Measurements from ENCODE around the gene FAM171A1. TPM values are rescaled to one million over a fixed set of nuclear protein-coding genes. Genes with fewer than 3 reads are reported as not detected.

The FAM171A1 gene
- total and polyA plus RNA-seq, 2 donors (not counting 3 experiments of a cell fraction or from before 2014, with no cell fraction given), result 56.3 to 75.8 TPM

DNA sequence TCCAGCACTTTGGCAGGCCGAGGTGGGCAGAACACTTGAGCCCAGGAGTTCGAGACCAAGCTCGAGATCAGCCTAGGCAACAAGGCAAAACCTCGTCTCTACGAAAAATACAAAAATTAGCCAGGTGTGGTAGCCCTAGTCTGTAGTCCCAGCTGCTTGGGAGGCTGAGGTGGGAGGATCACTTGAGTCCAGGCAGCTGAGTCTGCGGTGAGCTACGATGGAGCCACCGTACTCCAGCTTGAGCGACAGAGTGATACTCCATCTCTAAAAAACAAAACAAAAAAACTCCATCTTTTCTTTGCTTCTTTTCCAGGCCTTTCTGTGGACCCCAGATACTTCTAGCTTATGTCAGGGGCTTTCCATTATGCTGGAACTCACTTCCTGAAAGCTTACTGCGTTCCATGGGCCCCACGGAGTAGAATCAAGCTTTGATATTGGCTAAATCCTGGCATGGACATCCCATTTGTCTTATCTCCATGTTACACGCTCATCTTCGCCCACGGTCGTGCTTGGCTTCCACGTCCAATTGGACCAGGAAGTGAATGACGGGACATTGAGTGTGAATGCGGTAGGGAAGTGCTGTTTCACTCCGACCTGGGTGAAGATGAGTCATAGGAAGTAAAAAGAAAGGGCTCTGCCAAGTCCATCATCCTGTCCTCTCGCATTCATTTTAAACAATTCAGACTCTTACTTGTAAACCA is 45.7 kb downstream of the FAM171A1 start:
- Histone ChIP-seq H3K4me1 (ENCODE audit: control insufficient read depth, extremely low read depth, insufficient read depth, low read length) (peaks cover 27% of the 10 kb centered on the region), H3K79me2 (ENCODE audit: control insufficient read depth, insufficient read depth, low read length) (peaks cover 59% of the 10 kb centered on the region), H4K20me1 (replicated peaks; ENCODE audit: control insufficient read depth, extremely low read depth, insufficient read depth, low read length) (no peaks in the 10 kb centered on the region), H3K9me3 (replicated peaks; ENCODE audit: control insufficient read depth, insufficient read depth, low read length) (no peaks in the 10 kb centered on the region), H3K27ac (ENCODE audit: insufficient read depth, low read depth, low read length) (peak overlapping the region; percentile 46), H2AFZ (ENCODE audit: low read depth, low read length) (no peak overlapping the region), H3K9me1 (replicated peaks; ENCODE audit: control insufficient read depth, extremely low read depth, insufficient read depth, low read length) (no peaks in the 10 kb centered on the region), H3K4me2 (ENCODE audit: insufficient read depth, low read length) (peak overlapping the region; percentile 77), H3K9ac (replicated peaks; ENCODE audit: extremely low read depth, insufficient read depth, low read length) (peak overlapping the region; percentile 19), H3K4me3 (replicated peaks in 1 of 3; ENCODE audit: insufficient read depth in 1 of 3, low read depth in 1 of 3, low read length in 3 of 3) (peak overlapping the region in 1 of 3 experiments; percentile 8), H3K36me3 (ENCODE audit: control insufficient read depth in 2 of 2, extremely low read depth in 1 of 2, insufficient read depth in 2 of 2, low read length in 2 of 2) (no peaks in the 10 kb centered on the region), H3K27me3 (ENCODE audit: control insufficient read depth in 2 of 2, insufficient read depth in 2 of 2, low read length in 2 of 2) (no peaks in the 10 kb centered on the region)
- dilution Hi-C loops (cut with MboI; ENCODE audit: extremely low pct_ligation_motif_present, low sequenced_read_pairs), result no loop called here
- ChIA-PET POLR2A (no interaction called here), CTCF (interaction anchor here (2.5 kb wide), 1 partner anchor 45 kb away, joined by 10 read pairs; the partner anchor contains the start of gene FAM171A1)
- peak; percentile 84 for DNase-seq (ENCODE audit: low read depth, low spot score)
- TF ChIP-seq, protein P1, sequence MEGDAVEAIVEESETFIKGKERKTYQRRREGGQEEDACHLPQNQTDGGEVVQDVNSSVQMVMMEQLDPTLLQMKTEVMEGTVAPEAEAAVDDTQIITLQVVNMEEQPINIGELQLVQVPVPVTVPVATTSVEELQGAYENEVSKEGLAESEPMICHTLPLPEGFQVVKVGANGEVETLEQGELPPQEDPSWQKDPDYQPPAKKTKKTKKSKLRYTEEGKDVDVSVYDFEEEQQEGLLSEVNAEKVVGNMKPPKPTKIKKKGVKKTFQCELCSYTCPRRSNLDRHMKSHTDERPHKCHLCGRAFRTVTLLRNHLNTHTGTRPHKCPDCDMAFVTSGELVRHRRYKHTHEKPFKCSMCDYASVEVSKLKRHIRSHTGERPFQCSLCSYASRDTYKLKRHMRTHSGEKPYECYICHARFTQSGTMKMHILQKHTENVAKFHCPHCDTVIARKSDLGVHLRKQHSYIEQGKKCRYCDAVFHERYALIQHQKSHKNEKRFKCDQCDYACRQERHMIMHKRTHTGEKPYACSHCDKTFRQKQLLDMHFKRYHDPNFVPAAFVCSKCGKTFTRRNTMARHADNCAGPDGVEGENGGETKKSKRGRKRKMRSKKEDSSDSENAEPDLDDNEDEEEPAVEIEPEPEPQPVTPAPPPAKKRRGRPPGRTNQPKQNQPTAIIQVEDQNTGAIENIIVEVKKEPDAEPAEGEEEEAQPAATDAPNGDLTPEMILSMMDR (IDR thresholded peaks at IDR 0.05; ENCODE audit: extremely low read depth in 1 of 2, insufficient read depth in 1 of 2, low read depth in 1 of 2, low read length in 2 of 2), result no peak
- TF ChIP-seq POLR2AphosphoS5 (IDR thresholded peaks at IDR 0.05; ENCODE audit: insufficient read depth, low read depth, low read length), result peak; percentile 71
- TF ChIP-seq GATA2 (IDR thresholded peaks at IDR 0.05; ENCODE audit: insufficient read depth, insufficient read length, low read depth, low read length), result peak; percentile 84
- TF ChIP-seq EZH2 (IDR thresholded peaks at IDR 0.05; ENCODE audit: borderline replicate concordance, low read depth, low read length, severe bottlenecking), result no peak
- peak; percentile 21 for TF ChIP-seq POLR2A (IDR thresholded peaks at IDR 0.05; ENCODE audit: low read depth, low read length)
- no peak for TF ChIP-seq MYC (IDR thresholded peaks at IDR 0.05; ENCODE audit: low read depth, low read length)
- TF ChIP-seq JUN (IDR thresholded peaks at IDR 0.05; ENCODE audit: borderline replicate concordance, insufficient read depth, insufficient read length, low read depth), result peak; percentile 97
- TF ChIP-seq, protein P2, sequence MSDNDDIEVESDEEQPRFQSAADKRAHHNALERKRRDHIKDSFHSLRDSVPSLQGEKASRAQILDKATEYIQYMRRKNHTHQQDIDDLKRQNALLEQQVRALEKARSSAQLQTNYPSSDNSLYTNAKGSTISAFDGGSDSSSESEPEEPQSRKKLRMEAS (IDR thresholded peaks at IDR 0.05; ENCODE audit: insufficient read depth, insufficient read length), result no peak
- TF ChIP-seq FOS (IDR thresholded peaks at IDR 0.05; ENCODE audit: borderline replicate concordance, insufficient read depth, low read length), result peak; percentile 98
- intact Hi-C loops (cut with micrococcal nuclease), result loop anchor here (1.0 kb wide), 1 partner anchor 12 kb away; no protein-coding TSS in a partner anchor
- FAIRE-seq, result peak; percentile 95
- BruUV-seq (replicated peaks), result TSS peak; percentile 15

Data from endothelial cell of umbilical vein (primary cell).